Measurements from ENCODE around the gene PDCD2L.
"Not testable (repeated sequence)": the region's sequence is repeated elsewhere in the genome, so short reads cannot be mapped to it uniquely, and the experiment has no call there.

The PDCD2L gene

DNA sequence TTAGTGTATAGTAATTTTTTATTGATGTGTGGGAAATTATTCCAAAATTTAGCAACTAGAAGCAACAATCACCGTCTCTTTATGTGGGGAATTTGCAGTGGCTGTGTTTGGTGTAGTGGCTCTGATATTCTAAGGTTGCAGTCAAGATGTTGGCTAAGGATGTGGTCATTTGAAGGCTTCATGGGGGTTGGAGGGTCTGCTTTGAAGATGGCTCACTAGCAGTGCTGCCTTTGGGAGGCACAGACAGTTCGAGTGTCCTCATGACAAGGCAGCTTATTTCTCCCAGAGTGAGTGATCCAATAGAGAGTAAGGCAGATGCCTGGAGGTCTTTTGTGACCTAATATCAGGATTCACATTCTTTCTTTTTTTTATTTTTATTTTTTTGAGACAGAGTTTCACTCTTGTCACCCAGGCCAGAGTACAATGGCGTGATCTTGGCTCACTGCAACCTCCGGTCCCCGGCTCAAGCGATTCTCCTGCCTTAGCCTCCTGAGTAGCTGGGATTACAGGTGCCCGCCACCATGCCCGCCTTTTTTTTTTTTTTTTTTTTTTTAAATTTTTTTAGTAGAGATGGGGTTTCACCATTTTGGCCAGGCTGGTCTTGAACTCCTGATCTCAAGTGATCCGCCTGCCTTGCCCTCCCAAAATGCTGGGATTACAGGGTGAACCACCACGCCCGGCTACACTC, 30.5 kb upstream of the PDCD2L start:
- DNase-seq (ENCODE audit: low spot score): no peak

DNA sequence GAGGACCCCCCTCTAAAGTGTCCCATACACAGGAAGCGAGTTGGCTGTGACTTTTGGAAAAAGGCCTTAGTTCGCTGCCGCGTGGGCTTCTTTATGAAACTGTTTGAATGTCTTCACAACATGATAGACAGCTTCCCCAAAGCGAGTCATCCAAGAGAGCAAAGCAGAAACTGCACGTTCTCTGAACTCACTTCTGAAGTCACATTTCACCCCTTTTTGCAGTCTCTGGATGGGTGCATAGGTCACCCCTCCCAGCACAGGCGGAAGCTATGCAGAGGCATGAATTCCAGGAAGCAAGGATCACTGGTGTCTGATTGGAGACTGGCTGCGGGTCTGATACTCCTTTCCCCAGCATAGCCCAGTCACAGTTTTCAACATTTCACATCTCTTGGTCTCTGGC, 28.6 kb upstream of the PDCD2L start:
- no peak for DNase-seq (ENCODE audit: low spot score)

DNA sequence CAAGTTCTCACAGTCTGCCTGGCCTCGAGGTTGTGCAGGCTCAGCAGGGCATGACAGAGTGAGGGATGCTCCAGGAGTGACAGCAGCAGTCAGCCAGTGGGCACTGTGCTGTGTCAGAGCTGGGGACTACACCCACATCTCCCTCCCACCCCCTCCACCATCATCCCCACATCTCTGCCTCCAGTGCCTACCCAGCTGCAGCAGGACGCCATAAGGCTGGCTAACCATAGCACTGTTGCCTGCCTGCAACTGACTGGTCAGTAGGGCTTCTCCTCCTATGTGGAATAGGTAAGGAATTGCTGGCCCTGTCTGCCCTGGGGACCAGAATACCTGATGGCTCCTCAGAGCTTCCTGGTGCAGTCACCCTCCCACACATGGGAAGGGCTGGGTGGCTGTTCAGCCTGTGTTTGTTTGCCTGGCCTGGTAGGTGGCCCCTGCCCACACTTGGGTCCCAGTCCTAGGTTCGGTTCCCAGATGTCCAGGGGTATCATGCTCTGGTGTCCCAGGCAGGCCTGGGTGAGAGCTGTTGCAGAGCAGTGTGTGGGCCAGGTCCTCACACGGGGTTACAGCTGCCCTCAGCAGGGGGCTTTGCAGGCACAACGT, 23.5 kb upstream of the PDCD2L start:
- DNase-seq (ENCODE audit: low spot score): no peak

DNA sequence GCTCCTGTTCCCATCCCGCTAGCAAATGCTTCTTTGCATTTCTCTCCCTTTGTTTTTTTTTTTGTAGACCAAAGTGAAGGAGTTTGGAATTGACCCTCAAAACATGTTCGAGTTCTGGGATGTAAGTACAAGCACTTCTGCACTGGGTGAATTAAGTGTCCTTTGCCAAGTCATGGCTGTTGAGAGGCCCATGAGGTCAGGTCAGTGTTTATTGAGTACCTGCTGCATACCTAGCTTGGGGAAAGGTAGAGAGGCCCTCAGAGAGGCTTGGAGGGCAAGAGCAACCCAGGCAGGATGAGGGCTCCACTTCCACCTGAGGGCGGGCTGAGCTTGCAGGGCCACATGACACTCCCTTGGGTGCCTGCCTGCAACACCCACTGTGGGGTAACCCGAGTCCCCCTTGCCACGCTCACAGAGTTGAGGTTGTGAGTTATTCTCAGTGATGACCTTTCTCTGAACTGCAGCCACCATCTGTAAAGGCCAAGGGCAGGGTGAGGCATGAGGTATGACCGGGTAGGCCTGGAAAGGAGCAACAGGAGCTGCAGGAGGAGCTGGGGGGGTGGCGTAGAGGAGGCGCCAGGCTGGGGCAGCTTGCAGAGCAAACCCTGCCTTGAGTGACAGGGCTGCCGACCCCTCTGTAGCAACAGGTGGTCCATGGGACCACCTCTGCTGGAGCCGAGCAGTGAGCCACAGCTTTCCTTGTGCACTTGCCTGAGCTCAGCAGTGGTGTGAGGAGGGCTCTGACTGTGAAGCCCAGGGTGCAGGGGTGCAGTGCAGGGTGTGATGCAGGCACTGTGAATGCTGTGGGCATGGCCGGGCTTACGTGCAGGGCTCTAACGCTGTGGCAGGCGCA, 22.6 kb upstream of the PDCD2L start:
- no peak for DNase-seq (ENCODE audit: low spot score)

DNA sequence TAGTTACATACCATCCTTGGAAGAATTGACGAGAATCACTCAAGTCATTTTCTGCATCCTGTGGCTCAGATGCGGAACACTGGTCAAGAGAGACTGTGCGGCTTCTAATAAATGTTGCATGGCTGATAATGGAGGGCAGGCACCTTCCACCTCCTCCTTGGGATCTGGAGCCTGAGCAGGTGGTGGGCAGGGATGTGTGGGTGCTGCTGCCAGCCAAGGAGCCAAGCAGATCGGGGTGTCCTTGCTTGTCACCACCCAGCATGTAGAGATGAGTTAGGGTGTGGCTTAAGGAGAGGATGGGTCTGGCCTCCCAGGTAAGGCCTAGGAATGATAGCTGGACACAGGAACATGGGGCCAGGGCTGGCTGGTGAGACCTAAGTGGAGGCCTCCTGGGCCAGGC, 21.7 kb upstream of the PDCD2L start:
- DNase-seq (ENCODE audit: low spot score): no peak

DNA sequence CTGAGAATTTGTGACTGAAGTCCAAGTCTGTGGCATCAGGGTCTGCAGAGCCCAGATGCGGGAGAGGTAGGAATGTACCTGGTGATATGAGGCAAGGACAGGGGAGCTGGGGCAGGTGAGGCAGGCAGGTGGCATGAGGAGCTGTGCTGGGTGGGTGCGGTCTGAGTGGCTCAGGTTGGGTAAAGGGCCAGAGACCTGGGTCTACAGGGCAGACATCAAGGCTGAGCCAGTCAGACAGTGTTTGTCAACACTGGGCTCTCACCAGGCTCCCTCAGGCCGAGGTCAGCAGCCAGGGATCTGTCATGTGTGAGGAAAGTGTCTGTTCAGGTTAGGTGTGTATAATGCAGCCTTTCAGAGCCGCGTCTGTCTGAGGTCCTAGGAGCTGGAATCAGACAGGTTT, 20.6 kb upstream of the PDCD2L start:
- DNase-seq (ENCODE audit: low spot score): no peak

DNA sequence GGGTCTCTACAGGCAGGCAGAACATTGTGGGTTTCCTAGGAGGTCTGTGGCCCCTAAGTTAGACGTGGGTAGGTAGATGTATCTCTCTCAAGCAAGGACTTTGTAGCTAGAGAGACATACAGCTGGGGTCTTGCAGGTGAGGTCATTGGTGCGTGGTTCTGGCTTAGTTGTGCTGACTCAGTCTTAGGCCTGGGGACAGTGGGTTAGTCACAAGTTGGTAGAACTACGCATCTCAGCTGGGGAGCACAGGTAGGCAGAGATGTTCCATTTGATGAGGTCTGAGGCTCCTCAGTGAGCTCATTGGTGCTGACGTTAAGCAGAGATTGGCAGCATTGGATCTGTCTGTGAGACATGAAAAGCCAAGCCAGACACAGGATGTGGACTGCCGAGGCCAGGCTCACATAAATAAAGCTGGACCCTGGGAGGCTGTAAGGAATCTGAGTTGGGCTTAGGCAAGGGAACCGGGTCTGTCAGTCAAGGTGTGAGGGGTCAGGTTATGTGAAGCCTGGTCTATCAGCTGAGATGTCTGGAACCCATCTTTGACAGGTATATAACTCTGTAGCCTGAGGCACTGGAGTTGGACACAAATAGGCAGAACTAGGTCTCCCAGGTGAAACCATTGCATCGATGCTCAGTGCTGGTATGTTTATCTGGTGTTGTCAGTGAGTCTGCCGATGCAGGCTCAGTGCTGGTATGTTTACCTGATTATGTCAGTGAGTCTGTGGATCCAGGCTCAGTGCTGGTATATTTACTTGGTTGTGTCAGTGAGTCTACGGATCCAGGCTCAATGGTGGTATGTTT, 17.4 kb upstream of the PDCD2L start:
- no peak for DNase-seq (ENCODE audit: low spot score)

DNA sequence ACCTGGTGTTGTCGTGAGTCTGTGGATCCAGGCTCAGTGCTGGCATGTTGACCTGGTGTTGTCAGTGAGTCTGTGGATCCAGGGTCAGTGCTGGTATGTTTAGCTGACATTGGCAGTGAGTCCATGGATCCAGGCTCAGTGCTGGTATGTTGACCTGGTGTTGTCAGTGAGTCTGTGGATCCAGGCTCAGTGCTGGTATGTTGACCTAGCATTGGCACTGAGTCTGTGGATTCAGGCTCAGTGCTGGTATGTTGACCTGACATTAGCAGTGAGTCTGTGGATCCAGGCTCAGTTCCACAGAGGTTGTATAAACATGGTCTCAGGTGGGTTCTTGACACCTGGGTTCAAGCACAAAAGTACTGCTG, 16.8 kb upstream of the PDCD2L start:
- no peak for DNase-seq (ENCODE audit: low spot score)

DNA sequence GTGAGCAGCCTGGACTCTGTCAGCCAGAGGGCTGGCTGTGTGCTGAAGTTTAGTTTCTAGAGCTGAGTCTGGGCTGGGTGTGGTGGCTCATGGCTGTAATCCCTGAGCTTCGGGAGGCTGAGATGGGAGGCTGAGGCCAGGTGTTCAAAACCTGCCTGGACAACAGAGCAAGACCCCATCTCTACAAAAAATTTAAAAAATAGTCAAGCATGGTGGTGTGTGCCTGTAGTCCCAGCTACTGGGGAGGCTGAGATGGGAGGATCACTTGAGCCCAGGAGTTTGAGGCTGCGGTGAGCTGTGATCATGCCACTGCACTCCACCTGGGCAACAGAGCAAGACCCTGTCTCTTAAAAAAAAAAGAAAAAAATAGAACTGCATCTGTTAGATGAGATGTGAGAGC, 15.5 kb upstream of the PDCD2L start:
- DNase-seq (ENCODE audit: low spot score): not testable (repeated sequence)

DNA sequence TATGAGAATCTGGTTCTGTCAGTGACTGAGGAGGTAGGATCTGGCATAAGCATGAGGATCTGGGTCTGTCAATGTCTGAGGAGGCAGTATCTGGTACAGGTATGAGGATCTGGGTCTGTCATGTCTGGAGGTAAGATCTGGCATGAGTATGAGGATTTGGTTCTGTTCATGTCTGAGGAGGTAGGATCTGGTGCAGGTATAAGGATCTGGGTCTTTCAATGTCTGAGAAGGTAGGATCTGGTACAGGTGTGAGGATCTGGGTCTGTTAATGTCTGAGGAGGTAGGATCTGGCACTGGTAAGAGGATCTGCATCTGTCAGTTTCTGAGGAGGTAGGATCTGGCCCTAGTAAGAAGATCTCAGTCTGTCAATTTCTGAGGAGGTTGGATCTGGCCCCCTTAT, 12.4 kb upstream of the PDCD2L start:
- DNase-seq (ENCODE audit: low spot score): peak; percentile 21

DNA sequence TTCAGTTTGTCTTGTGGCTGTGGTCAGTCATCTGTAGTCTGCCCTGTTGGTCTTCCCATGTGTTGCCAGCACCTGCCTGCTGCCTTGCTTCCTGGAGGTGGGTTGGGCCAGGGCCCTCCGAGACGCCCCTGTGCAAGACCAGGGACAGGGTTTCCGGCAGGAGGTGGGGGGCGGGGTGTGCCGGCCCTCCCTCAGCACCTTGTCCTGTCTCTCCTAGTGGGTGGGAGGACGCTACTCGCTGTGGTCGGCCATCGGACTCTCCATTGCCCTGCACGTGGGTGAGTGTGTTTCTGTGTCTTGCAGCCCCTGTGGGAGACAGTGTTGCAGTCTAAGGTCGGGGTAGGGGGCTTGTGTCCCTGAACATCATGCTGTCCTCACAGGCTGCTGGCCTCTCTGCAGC, 11.2 kb upstream of the PDCD2L start:
- DNase-seq (ENCODE audit: low spot score): no peak

DNA sequence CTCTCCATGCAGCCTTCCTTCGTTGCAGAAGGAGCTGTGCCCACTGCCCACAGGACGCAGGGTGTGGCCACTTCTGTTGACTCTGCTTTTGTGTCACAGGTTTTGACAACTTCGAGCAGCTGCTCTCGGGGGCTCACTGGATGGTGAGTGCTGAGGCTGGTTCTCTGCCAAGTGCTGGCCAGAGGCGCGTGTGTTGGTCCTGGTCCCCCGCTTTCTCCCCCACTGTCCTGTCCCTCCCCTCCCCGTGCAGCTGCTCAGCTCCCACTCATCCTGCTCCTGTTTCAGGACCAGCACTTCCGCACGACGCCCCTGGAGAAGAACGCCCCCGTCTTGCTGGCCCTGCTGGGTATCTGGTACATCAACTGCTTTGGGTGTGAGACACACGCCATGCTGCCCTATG, 10.6 kb upstream of the PDCD2L start:
- DNase-seq (ENCODE audit: low spot score): no peak

DNA sequence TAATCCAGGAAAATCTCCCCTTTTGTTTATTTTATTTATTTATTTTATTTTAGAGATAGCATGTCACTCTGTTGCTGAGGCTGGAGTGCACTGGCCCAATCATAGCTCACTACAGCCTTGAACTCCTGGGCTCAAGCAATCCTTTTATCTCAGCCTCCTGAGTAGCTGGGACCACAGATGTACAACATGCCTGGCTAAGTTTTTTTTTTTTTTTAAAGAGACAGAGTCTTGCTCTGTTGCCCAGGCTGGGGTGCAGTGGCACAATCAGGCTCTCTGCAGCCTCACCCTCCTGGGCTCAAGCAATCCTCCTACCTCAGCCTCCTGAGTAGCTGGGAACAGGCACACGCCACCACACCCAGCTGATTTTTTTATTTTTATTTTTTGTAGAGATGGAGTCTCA, 6.3 kb upstream of the PDCD2L start:
- DNase-seq (ENCODE audit: low spot score): no peak

DNA sequence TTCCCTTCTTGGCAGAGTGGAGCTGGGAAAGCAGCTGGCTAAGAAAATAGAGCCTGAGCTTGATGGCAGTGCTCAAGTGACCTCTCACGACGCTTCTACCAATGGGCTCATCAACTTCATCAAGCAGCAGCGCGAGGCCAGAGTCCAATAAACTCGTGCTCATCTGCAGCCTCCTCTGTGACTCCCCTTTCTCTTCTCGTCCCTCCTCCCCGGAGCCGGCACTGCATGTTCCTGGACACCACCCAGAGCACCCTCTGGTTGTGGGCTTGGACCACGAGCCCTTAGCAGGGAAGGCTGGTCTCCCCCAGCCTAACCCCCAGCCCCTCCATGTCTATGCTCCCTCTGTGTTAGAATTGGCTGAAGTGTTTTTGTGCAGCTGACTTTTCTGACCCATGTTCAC, 4.3 kb upstream of the PDCD2L start:
- no peak for DNase-seq (ENCODE audit: low spot score)

DNA sequence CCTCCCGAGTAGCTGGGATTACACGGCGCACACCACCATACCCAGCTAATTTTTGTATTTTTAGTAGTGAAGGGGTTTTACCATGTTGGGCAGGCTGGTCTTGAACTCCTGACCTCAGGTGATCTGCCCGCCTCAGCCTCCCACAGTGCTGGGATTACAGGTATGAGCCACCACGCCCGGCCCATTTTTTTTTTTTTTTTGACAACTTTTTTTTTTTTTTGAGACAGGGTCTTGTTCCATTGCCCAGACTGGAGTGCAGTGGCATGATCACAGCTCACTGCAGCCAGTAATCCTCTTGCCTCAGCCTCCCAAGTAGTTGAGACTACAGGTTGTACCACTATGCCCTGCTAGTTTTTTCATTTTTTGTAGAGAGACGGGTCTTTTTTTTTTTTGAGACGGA, 3.4 kb upstream of the PDCD2L start:
- not testable (repeated sequence) for DNase-seq (ENCODE audit: low spot score)

DNA sequence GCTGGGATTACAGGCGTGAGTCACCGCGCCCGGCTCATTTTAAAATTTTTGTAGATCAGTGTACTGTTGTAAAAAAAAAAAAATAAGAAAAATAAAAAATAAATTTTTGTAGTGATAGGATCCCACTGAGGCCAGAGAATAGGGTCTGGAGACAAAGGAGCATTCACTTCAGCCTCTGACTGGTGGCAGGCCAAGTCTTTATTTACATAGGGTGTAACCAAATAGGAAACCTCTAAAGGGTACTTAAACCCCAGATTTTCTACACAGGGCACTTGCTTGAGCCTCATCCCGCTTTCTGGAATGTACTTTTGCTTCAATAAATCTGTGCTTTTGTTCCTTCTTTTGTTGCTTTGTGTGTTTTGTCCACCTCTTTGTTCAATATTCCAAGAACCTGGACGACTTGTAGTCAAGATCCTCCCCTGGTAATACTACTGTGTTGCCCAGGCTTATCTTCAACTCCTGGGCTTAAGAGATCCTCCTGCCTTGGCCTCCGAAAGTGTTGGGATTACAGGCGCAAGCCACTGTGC, 2.1 kb upstream of the PDCD2L start:
- DNase-seq (ENCODE audit: low spot score): no peak

DNA sequence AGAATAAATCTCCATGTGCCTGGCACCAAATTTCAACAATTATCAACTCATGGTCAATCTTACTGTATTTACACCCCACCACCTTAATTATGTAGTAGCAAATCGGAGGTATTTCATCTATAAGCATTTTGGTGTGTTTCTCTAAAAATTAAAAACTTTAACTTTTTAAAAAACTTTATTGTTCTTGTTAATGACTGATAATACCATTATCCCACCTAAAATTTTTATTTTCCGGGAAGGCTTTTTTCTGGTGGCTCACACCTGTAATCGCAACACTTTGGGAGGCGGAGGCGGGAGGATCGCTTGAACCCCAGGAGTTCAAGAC, 453 bp upstream of the PDCD2L start:
- DNase-seq (ENCODE audit: low spot score): no peak

DNA sequence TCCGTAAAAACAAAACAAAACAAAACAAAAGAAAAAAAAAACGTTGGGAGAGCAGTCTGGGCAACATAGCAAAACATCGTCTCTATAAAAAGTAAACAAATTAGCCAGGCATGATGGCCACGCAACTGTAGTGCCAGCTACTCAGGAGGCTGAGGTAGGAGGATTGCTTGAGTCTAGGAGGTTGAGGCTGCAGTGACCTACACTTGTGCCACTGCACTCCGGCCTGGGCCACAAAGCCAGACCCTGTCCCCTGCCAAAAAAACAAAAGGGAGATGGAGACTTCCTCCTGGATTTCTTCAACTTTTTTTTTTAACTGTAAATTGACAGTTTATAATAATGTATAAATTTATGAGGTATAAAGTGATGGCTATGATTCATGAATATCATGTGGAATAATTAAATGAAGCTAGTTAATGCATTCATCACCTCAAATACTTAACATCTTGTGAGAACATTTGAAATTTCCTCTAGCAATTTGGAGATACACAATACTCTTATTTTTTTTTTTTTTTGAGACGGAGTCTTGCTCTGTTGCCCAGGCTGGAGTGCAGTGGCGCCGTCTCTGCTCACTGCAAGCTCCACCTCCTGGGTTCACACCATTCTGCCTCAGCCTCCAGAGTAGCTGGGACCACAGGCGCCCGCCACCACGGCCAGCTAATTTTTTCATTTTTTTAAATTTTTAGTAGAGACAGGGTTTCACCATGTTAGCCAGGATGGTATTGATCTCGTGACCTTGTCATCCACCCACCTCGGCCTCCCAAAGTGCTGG, 1.9 kb downstream of the PDCD2L start:
- DNase-seq (ENCODE audit: low spot score): no peak

DNA sequence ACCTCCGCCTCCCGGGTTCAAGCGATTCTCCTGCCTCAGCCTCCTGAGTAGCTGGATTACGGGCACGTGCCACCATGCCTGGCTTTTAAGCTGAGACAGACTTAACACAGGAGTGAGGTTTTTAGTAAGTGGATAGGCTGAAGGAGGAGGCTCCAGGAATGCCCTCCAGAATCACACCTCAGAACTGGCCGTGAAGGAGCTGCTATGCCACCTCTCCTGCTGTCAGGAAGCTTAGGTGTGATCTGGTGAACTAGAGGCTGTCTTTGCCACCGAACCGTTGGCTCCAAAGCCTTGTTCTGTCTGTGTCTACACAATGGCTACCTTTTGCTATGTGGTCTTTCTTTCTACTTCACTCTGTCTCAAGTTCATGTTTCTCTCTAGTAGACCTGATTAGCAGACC, 4.2 kb downstream of the PDCD2L start:
- DNase-seq (ENCODE audit: low spot score): no peak

DNA sequence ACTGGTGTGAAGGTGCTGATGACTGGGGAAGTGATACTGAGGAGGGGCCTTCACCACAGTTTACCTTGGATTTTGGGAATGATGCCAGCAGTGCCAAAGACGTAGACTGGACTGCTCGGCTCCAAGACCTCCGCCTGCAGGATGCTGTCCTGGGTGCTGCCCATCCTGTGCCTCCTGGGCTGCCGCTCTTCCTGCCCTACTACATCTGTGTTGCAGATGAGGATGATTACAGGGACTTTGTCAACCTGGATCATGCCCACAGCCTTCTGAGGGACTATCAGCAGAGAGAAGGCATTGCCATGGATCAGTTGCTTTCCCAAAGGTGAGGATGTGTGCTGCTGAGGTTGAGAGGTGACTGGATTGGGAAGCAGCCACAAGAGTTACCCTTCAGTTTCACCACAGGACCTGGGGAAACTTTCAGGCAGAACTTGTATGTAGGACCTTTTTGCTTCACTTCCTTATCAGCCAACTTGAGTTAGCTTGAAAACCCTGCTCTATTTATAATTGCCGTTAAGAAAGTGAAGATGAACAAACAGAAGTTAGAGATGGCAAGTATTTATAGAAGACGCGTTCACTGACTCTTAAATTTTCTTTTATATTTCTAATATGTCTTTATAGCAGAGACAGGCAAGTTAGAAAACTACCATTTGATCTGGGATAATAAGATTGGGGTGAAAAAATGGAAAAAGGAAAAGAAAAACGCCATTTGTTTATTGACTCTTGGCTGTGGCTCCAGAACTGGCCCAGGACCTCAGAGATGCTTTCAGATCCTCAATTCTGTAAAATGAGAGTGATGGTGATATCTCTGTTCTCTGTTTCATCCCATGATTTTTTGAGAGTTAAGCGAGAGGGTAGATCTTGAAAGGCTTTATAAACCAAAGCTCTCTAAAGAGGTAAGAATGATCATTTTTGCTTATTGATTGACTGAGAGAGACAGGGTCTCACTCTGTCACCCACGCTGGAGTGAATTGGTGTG, 5.3 kb downstream of the PDCD2L start:
- DNase-seq (ENCODE audit: low spot score): no peak
